GM19023 (cell line): ENCODE measurements around the gene WDTC1.

Source experiments
- ATAC-seq: cut with Tn5 transposase; IDR thresholded peaks from one replicate; pipeline ENCODE4 v1.9.1; 2021; ENCODE audit warnings: mild to moderate bottlenecking, moderate library complexity; ENCODE audit not compliant: unreplicated experiment

Gene WDTC1

DNA sequence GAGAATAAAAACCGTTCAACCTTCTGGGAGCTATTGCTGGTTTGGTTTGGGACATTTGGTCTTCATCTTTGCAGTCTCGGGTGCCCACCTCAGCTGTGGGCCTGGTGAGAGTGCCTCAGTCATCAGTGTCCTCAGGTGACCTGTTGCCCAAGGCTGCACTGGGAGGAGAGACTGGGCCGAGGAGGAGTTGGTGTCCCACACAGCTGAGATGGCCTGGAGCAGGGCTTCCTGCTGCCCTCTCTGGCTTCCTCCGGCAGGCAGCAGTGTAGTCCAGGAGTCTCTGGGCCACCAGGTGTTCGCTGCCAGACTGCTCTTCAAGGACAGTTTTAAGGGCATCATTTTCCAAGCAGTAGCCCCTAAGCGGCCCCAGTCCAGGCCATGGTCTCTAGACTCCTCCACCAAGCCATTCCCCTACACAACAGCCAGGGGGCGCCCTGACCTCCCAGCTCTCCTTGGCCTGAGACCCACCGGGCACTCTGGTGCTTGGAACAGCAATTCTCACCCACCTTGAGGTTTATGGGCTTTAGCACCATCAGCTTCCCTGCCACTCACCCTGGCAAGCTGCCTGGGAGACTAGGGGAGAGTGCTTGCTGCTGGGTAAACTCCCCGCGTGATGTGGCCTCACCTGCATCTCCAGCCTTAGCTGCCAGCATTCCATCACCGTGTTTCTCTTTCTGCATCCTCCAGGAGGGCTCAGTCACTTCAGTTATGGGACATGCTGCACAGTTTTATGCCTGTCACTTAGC lies 98.3 kb downstream of the WDTC1 start:
- no peak for ATAC-seq

DNA sequence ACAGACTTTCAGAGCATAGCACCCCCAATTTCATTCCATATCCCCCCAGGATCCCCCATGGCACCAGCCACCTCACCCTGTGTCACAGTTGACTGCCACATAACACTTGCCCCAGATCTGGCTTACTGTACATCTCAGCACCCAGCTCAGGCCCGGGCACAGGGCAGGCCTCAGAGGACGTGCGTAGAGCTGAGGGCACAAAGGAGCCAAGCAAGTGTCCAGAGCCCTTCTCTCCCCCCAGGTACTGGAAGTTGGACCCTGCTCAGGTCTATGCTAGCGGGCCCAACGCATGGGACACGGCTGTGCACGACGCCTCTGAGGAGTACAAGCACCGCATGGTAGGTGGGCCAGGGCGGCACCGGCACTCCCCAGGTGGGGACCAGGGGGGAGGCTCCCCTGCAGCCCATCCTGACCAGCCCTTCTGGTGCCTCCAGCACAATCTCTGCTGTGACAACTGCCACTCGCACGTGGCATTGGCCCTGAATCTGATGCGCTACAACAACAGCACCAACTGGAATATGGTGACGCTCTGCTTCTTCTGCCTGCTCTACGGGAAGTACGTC lies 99.4 kb downstream of the WDTC1 start:
- no peak for ATAC-seq

DNA sequence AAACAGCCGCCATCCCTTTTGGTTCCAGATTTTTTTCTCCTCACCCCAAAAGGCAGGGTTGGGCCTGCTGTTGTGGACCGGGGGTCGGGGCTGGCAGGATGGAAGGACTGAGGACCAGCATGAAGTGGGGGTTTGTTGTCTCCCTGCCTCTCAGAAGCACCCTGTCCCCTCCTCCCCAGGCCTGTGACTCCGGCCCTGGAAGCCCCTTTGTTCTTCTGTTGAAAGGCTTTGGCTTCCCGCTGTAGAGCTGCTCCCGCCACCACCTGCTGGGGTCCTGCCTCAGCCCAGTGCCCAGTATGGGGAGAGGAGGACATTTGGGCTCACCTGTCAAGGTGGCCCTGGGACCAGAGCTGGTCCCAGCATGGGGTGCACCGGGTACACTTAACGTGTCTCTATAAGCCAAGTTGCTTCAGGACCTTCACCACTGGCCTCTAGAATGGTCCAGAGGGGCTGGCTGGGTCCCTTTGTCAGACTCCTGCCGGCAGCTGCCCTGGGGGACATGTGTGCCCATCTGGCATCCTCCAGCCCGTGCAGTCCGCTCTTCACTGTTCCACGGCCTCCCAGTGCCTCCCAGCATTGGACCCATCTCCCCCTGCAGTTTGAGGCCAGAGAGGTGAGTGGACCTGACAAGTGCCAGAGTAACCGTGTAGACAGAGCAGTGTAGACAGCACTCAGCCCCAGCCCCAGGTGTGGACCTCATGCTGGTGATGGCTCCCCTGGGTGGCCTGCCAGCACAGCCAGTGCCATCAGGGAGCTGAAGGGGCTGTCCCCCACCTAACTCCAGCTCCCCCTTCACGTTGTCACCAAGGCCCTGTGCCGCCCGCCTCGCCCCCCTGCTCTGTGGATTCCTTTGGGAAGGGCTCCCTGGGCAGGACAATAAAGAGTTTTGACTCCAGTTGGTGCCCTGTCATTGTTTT lies 101.3 kb downstream of the WDTC1 start:
- no peak for ATAC-seq

DNA sequence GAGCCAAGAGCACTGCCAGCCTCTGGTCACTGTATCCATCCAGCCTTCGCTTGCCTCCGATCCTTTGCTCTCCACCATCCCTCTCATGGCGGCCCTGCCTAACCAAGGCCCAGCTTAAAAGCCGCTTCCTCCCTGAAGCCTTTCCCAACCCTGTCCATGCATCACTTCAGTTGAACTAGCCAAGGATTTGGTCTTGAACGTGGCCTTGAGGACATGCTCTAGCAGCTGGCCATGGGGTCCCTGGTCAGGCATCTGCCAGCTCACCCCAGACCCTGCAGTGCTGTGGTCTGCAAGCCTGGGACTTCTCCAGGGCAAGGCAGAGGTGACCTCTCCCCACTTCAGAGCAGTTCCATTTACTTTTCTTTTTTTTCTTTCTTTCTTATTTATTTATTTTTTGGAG lies 102.3 kb downstream of the WDTC1 start:
- ATAC-seq = no peak

DNA sequence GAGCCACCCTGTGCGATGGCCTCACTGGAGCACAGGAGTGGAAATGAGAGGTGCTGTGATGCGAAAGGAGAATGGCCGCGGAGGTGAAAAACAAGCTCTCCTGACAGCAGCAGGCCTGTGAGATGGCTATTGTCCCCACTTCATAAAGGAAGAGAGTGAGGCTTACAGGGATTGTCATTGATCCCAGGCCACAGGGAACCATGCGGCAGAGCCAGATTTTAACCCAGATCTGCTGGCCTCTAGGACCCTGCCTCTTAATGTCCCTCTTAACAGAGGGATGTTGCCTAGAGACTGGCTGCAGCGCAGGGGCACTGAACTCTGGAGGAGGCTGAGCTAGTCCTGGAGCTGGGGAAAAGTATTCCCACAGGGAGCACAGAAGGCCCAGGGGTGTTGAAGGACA lies 104.3 kb downstream of the WDTC1 start:
- no peak for ATAC-seq

DNA sequence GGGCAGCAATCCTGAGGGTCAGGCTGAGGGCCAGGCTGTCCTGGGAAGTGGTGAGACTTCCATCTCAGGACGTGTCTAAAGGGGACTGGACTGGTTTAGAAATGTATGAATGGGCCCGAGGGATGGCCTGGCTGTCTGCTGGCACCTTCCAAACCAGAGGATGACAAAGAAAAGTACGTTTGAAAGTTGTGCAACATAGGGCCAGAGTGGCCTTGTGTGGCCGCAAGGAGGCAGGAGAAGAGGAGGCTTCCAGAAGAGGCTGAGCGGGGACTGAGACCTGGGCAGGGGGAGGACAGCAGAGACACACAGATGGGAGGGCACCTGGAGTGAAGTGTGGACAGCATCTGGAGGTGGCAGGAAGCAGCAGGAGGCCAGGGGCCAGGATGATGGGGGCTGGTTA lies 104.8 kb downstream of the WDTC1 start:
- ATAC-seq = no peak

DNA sequence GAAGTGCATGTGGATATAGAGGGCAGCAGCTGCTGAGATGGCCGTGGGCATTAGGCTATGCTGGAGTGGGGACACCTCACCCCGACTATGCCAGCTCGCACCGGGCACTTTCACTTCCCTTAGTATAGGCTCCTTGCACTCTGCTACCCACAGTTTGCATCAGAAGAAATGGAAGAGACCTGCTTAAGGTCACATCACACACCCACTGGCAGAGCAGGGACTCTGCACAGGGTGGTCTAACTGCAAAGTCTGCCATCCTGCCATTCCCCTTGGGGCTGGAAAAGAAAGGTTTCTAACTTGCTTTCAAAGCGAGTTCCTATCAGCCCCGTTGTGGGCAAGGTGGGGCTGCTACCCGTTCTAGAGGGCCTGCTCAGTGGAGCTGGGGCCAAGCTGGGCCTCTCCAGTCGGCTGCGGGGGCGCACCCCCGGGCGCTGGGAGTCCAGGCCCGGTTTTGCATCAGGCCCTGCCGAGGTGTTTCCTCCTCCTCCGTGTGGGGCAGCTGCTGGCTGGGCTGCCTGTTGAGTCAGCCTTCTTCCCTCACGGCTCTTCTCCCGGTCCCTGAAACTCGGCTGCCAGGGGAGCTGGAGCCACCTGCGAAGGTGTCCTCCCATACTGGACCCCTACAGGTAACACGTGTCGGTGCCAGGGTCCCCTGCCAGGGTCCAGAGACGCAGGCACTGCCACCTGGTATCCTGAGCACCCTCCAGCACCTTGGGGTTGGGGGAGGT lies 107.3 kb downstream of the WDTC1 start, which contains the start of gene SYTL1:
Gene SYTL1, plus strand, starts transcription at position 498 of the 728 bp plus-strand sequence. CDS start 3,313 bp downstream, outside the sequence.
- ATAC-seq = peak; percentile 41

DNA sequence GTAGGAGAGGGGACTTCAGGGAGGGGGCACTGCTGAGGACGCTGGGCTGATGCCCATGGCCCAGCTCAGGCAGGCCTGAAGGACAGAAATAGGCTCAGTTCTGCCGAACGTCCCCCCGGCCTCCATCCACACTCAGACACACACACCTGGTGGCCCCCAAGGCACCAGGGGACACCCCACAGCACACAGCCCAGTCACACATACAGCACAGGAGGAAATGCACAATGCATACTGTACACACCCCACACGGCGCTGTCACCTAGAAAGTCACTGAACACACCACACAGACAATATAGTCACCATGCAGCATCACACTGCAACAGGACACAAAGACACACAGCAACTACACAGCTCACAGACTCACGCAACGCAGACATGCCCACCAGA lies 108.0 kb downstream of the WDTC1 start:
- ATAC-seq = no peak

DNA sequence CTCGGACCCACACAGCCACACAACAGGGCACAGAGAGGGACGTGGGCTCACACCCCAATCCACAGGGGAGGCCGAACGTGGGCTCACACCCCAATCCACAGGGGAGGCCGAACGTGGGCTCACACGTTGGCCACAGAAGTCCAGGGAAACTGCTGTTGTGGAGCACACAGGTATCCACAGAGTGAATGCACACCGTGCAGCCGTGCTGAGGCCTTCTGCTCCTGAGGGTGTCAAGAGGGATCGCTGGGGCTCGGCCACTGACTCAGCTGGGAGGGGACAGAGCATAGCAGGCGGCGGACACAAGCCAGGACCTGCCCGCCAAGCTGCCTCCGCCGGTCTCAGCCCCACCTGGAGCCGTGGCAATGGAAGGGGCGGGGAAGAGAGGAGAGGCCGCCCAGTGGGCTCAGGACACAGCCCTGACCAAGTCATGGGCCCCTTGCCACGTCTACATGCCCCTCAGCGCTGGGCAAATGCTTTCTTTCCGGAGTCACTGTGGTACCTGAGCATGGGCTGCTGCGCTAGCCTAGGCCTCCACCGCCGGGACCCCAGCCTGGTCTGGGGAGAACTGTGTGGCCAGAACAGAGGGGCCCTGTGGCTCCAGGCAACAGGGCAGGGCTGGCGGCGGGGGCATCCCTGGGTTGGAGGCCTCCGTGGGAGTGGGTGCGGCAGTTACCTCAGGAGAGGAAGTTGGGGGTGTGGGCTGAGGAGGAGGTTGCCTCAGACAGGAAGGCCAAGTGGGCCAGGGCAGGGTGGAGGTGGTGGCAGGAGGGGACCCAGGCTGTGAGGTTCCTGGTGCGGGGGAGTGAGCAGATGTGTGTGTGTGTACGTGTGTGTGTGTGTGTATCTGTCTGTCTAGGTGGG lies 108.6 kb downstream of the WDTC1 start:
- ATAC-seq = no peak

DNA sequence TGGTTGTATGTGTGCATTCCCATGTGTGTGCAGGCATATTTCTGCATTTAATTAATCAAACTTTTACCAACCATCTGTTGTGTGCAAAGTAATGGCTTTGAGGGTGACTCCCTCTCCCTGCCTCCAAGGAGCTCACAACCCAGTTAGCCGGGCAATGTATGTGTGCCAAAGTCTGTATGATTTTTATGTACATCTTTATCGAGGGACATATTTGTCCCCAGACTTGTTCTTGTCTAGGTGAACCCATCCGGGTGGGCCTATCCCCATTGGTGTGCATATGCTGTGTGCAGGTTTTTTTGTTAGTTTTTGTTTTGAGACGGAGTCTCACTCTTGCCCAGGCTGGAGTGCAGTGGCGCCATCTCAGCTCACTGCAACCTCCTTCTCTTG lies 109.2 kb downstream of the WDTC1 start:
- ATAC-seq = no peak

DNA sequence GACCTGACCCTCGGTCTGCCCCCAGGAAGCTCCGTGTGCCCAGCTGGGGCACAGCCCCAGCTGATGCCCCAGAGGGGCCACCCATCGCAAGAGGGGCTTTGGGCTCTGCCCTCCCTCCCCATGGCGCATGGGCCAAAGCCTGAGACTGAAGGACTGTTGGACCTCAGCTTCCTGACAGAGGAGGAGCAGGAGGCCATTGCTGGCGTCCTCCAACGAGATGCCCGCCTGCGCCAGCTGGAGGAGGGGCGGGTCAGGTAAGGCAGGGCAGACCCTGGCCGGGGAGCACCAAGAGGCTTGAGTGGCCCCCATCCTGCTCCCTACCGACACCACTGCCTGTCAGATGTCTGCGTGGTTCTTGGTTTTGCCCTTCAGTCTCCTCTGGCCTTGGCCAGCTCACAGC lies 110.8 kb downstream of the WDTC1 start:
- ATAC-seq = no peak

DNA sequence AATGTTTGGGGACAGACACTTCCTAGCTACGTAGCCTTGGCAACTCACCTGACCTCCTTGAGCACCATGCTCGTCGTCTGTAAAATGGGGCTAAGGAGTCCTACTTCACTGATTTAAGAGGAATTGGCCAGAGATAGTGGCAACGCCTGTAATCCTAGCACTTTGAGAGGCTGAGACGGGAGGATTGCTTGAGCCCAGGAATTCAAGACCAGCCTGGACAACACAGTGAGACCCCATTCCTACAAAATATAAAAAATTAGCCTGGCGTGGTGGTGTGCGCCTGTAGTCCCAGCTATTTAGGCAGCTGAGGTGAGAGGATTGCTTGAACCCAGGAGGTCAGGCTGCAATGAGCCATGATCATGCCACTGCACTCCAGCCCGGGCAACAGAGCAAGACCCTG lies 111.9 kb downstream of the WDTC1 start:
- ATAC-seq = no peak

DNA sequence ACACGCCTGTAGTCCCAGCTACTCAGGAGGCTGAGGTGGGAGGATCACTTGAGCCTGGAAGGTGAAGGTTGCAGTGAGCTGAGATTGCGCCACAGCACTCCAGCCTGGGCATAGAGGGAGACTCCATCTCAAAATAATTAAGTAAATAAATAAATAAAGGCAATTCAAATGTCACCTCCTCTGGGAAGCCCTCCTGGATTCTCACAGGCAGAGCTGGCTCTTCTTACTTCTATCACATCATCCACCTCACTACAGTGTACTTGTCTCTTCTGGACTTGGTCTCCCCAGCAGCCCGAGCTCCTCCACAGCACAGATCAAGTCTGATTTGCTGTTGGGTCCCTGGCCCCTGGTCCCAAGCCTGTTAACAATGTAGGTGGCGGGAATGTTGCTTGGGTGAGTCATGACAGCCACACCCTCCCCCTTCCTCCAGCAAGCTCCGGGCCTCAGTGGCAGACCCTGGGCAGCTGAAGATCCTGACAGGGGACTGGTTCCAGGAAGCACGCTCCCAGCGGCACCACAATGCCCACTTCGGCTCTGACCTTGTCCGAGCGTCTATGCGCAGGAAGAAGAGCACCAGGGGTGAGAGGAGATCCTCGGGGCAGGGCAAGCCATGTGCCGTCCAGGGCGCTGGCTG lies 112.7 kb downstream of the WDTC1 start:
- no peak for ATAC-seq

DNA sequence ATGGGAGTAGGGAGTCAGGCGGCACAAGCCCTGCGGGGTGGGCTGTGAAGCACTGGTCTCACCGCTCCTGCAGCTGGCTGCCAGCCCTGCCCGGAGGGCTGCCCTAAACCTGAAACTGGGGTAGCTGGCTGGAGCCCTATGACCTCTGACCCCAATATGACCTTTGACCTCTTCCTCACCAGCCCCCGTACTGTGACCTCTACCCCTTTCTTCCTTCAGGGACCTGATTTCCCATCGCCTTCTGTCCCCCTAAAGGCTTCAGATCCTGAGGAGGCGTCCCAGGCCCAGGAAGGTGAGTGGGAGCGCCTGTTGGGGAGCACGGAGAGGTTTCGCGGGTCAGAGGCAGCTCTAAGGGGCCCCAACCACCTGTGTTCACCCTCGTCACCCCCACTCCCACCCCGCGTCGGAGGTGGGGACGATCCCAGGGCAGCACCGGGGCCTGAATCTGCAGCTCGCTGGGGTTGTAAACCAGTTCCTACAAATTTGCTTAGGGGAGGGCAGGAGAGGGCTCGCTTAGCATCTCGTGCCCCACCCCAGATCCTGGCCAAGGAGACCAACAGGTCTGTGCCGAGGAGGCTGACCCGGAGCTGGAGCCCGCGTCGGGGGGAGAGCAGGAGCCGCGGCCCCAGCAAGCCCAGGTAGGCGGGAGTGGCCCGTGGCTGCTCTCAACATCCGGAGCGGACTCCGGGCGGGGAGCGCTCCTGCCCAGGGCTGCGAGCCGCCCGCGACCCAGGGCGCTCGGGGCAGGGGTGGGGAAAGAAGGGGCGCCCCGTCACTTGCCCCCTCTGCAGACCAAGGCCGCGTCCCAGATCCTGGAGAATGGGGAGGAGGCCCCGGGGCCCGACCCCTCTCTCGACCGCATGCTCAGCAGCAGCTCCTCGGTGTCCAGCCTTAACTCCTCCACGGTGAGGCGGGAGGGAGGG lies 114.7 kb downstream of the WDTC1 start:
- ATAC-seq = no peak

DNA sequence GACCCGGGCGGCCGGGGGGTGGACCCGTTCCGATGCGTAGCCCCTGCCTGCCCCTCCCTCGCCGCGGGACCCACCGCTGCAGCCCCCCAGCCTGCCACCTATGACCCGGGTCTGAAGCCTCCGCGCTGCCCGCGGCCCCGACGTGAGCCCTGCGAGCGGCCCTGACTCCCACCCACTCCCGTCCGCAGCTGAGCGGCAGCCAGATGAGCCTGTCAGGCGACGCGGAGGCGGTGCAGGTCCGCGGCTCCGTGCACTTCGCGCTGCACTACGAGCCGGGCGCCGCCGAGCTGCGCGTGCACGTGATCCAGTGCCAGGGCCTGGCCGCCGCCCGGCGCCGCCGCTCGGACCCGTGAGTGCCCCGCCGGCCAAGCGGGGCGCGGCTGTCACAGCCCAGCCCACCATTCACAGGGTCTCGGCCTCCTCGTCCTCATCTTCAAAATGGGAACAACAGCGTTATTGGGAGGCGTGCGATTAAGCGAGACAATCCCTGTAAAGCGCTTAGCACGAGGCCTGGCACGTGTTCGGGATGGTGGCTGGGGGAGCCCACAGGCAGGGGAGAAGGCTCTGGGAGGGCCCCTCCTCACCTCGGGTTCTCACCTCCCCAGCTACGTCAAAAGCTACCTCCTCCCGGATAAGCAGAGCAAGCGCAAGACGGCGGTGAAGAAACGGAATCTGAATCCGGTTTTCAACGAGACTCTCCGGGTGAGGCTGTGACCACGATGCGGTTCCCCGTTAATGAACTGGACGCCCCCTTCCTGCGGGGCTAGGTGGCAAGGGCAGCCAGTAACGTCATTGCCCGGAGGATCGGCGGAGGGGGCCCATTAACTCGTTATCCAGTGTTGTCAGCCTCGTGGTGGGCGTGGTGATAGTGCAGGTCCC lies 115.6 kb downstream of the WDTC1 start:
- no peak for ATAC-seq

DNA sequence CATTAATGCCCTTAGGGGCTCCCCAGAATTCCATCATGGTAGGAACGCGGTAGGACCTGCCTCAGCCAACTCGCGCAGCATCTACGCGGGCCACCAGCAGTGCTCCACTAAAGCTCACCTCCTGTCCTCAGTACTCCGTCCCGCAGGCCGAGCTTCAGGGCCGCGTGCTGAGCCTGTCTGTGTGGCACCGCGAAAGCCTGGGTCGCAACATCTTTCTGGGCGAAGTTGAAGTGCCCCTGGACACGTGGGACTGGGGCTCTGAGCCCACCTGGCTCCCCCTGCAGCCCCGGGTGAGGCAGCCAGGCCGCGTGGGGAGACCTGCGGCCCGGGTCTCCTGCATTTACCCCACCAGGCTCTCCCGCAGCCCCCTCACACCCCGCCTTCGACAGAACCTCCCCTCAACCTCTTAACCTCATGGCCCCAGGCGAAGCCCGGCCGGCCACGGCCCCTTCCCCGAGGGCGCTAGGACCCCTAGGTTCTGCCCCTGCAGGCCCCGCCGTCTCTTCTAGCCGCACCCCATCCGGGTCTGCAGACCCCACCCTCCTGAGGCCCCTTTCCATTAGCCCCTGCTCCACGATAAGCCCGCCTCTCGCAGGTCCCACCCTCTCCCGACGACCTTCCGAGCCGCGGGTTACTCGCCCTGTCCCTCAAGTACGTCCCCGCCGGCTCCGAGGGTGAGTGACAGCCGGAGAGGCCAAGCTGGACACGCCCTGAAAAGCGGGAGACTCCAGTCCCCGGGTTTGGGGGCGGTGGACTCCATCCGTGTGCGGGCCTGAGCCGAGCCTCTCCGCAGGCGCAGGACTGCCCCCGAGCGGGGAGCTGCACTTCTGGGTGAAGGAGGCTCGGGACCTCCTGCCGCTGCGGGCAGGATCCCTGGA lies 116.5 kb downstream of the WDTC1 start:
- no peak for ATAC-seq
